GM18499 (cell line): ENCODE measurements around the gene GPC5.
"Not testable (repeated sequence)": the region's sequence is repeated elsewhere in the genome, so short reads cannot be mapped to it uniquely, and the experiment has no call there.

Experiments used
- ATAC-seq: cut with Tn5 transposase; IDR thresholded peaks from one replicate; pipeline ENCODE4 v1.9.1; 2021; ENCODE audit warnings: moderate number of reproducible peaks; ENCODE audit not compliant: insufficient read depth, unreplicated experiment

Gene GPC5

DNA sequence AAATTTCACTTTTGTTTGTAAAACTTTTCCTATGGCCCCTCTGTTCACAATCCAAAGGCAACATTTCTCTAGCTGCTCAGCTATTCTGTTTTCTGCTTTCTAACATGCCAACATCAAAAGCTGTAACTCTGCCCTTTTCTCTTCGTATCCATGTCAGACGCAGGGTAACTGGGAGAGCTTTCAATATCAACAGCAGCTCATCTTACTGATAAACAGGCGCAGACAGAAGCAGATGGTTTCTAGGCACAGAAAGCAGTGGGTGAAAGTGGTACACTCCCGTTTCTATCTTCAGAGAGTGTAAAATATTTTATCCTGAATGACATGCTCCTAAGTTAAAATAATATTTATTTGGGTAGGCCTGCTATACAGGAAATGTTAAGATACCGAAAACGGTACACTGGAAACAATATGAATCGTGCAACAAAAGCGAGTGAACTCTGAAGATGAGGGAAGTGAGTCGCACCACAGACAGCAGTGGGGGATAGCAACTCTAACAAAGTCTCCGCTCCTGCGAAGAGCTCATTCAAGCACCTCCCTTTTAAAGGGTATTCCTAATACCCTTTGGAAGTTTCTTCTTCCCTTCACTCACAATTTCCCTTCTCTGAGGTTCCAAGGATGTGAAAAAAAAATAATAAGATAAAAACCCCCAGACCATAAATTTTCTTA is 798.3 kb downstream of the GPC5 start:
- no peak for ATAC-seq

DNA sequence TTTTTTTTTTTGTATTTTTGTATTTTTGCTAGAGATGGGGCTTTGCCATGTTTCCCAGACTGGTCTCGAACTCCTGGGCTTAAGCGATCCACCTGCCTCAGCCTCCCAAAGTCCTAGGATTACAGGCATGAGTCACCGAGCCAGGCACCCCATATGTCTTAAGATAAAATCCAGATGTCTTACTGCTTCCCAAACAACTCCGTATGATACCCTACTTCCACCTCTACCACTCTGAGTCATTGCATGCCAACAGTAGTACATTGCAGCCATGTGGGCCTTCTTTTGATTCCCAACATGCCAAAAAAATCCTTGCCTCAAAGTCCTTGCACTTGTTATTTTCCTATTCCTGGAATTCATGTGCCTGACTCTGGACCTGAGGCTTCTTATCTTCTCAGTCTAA is 799.2 kb downstream of the GPC5 start:
- no peak for ATAC-seq

DNA sequence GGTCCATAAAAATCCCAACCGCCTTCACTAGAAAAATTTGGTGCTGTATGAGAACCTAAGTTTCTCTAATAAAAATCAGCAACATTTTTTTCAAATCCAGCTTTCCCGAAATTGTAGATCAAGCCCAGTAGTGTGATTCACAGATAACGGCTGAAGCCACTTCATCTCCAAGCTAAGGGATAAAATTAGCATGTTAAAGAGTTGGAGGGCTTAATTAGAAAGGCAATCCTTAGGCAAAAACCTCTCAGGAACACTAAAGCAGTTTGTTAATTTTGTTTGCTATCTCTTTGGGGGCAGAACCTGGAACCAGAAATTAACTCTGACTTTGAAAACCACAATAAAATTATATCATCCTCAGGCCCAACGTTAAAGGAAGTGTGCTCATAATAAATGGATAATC is 820.2 kb downstream of the GPC5 start:
- no peak for ATAC-seq

DNA sequence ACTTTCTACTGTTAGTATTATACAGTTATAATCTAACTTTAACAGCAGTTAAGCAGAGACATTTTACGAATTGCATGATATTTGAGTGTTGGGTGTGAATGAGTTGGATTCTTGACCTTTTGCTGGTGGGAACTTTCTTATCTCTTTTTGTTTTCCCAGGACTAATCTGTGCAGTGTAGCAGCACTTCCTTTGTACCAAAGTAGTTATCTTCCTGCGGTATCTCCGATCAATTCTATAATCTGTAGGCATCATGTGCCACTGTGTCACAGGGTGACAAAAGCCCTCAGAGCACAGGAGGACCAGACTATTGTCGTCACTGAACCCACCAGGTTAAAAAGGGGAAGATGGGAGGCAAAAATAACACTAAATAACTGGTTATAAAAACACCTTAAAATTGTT is 823.5 kb downstream of the GPC5 start:
- ATAC-seq: no peak

DNA sequence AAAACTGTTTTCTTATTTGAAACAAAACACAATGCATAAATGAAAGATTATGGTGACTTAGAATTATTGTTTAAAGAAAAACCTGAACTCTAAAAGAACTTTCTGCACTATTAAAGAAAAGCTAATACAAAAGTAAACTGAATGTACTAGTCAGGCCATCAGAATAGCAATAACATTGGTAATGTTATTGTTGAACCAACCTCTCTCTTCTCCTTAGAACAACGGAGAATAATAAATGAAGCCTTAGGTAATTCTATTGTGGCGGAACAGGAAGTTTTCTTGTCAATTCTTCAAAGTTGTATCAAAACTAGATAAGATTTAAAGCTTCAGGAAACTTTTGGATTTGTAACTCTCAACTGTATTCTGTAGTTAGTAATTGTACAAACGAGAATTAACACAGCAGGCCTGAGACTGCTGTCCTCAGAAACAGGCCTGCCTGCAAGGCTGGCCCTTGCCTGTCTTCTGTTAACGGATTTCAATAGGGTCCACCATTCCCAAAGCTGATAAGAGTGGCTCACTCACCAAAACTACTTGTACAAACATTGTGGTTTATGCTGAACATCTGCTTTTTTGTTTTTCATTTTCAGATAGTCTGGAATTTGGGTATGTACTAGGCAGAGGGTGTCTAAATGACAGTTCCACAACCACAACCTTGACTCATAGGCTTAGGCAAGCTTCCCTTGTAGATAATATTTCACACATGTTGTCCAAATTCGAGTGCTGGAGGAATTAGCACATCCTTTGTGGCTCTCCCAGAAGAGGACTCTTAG is 825.8 kb downstream of the GPC5 start:
- no peak for ATAC-seq

DNA sequence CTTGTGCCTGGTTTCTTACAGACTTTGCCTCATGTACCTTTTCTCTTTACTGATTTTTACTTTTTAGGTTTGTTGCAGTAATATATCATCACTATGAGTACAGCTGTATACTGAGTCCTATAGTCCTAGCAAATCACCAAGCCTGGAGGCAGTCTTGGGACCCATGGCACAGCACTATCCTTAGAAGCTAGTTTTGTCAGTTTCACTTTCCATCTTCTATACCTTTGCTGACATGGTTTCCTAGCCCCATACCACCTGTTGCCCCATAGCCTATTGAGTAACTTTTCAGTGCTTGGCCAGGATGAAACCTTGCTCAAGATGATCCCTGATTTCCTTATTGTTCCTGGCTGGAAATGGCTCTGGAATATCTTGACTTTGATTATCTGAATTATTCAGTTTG is 826.4 kb downstream of the GPC5 start:
- ATAC-seq: no peak

DNA sequence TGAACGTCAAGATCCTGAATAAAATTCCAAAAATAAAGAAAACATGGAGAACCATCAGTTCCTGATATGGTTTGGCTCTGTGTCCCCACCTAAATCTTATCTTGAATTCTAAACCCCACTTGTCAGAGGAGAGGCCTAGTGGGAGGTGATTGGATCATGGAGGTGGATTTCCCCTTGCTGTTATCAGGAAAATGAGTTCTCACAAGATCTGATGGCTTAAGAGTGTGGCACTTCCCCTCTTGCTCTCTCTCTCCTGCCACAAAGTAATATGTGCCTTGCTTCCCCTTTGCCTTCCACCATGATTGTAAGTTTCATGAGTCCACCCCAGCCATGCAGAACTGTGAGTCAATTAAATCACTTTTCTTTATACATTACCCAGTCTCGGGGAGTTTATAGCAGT is 827.4 kb downstream of the GPC5 start:
- ATAC-seq: no peak

DNA sequence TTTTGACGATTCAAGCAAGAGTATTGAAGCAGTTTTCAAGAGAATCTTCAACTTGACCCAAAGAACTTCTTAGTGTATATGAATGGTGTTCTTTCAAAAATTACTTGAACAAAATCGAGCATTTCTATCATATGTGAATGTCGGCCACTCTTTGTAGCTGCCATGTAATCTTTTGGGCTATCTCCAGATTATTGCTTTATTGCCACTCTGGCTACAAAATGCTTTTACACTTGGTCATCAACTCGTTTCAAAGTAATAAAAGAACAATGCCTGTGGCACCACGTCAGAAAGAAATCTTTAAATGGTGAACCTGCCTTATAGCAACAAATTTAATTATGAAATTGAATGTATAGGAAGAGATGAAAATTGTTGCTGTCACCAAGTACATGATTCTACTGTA is 834.5 kb downstream of the GPC5 start:
- ATAC-seq: no peak

DNA sequence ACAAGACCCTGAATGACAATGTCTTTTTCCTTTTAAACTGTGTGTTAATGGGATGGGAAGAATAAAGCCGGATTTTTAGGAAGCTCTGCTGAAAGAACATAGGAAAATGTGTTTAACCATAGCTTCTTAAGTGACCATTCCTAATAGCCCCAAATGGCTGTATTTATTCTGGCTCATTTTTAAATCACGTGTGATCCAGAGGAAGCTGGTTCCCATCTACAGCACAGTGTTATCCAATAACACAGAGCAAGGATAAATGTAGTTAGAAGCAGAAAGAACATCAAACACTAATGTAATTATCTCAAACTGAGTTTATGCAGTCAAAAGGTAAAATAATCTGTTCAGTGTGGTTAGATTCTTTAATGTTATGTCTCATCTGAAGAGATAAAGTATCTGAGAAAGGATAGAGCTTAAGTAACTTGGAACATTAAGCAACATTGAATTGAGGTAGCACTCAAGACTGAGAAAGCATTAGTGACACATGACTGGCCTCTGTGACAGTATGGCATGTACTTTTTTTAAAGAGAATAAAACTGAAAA is 853.3 kb downstream of the GPC5 start:
- ATAC-seq: no peak

DNA sequence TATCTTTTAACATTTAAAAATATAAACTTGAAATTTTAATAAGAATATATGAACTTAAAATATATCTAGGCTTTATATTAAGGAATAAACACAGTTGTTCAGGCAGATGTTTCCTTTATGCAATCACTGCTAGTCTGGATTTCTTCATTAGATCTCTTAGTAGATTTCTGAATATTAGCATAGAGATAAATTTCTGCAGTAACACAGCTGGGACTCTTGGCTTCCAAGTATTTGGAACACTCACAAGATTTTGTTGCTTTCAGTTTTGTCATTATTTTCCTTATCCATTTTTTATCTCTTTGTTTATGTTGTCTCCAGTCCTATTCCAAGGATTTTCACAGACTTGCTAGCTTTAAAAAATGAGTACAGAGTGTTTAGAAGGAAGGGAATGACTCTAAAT is 857.1 kb downstream of the GPC5 start:
- no peak for ATAC-seq

DNA sequence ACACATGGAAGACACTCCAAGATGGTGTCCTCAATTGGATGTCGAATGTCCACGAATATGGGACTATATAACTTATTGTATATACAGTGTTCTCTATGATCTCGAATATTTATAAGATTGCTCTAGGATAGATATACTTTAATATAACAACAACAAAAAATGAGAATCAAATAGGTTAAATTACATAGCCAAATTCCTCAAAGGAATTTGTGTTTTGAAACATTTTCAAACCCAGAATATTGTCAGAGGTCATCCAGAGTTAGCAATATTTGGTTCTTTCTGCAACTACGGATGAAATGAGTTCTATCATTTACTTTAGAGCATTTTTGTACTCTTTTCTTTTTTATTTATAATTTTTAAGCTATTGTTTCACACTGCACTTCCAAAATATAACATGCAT is 857.8 kb downstream of the GPC5 start:
- ATAC-seq: no peak

DNA sequence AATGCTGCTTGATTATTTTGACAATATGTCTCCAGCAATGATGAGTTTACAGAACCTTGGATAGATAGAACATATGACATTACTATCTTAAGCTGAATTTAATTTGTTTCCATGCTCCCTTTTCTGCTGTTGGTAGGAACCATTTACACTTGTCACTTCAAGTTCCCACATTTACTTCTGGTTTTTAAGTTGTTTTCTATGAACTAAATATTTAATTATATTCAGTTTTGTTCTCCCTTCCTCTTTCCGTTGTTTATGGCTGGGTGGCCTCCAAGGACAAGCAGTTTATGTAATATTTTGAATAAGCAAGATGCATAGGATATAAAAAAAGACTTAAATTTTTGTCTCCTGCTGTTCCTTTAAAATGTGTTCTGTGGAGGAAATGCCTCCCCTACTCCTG is 860.6 kb downstream of the GPC5 start:
- no peak for ATAC-seq

DNA sequence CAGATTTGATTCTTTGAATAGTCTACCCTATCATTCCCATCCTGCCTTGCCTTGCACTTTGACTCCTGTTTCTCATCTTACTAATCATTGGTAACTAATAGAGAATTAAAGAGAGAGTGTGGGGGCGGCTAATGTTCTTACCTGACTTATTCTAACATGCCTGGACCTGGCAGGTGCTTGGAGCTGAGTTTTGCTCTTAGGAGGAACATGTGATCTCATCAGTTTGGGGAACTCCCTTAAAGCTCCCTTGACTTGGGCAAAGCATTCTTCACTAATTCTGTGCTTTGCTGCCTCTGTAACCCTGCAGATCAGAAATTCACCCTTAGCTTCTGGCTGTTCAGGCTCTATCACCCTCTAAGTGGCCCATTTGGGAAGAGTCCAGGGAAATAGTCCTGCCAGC is 861.1 kb downstream of the GPC5 start:
- ATAC-seq: no peak

DNA sequence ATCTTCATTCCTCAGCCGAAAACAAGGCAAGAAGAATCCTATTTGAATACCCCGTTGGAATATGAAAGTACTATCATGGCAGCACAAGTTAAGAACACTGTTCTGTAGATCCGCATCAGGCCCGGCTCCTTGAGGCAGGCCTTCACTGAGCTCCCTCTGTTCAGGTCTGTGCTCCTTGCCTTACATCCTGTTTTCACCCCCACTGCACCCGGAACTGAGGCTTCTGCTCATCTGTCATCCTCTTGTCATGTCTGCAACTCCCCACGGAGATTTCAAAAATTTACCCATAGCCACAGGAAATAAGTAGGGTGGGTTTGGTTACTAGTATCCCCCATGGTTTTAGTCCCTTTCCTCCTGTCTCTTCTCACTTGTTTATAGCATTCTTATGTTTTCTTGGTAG is 861.9 kb downstream of the GPC5 start:
- no peak for ATAC-seq

DNA sequence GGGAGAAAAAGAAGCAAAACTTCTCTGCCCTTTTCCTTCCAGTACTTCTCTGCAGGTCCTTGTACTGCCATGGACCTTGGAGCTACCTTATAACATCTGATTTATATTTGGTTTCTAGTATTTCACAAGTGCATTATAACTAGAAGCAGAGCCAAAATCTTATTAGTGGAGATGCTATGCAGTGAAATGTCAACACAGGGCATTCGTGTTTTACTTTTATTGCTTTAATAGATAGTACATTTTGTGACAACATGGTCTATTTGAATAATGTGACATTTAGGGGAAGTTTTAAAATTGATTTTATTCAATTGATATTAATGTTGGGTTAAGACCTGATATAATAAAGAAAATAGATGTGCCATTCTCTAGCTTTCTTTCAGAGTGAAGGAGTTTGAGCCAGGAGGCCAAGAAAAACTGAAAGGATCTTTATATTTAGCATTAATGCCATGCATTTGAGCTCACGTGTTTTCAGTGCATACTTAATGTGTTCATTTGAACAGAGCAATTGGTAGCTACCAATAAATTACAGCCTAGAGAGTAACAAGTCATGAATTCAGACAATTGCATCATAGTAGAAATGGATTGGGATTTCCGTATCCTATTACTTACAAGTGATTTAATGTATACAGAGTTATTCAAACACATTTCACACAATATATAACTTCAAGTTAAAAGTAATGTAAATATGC is 863.8 kb downstream of the GPC5 start:
- no peak for ATAC-seq

DNA sequence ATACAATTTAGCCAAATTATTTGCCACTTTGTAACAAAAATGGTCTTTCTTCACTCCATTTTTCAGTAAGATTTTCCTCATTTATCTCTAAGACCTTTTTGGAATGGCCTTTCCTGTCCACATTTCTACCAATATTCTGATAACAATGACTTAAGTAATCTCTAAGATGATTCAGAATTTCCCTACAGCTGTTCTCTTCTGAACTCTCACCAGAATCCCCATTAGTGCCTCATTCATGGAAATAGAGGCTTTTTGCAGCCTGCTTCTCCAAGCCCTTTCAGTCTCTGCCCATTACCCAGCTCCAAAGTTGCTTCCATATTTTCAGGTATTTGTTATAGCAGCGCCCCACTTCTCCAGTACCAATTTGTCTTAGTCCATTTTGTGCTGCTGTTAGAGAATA is 867.0 kb downstream of the GPC5 start:
- ATAC-seq: no peak

DNA sequence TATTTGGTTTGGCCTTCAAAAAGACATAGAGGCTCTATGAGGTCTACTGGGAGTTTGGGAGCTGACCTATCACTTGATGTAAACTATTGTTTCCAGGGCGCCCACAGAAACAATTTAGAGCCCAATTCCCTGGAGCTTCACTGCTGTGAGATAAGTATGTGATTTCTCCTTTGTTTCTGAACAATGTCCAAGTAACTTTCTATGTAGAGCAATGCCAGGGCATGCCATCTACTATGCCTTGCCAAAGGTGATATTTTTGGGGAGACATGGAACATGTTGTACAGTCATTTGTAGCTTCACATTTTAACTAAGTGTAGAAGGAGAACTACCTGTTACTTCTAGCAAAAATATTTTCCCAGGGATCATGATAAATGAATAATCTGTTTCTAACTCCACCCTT is 872.6 kb downstream of the GPC5 start:
- ATAC-seq: no peak

DNA sequence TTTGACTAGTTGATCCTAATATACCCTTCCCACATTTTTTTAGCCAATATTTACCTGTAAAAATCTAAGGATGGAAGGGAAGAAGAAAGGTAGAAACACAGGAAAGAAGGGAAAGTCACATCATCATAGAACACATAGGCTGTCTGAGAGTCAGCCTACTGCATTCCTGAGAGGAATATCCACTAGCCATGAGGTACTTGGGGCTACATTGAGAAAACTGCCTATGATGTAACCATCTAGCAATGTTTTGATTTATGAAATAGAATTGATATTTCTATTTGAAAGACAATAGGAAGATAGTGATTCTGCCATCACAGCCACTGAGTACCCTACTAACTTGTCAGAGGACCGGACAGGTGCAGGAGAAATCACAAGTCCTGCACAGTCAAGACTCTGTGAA is 873.8 kb downstream of the GPC5 start:
- no peak for ATAC-seq

DNA sequence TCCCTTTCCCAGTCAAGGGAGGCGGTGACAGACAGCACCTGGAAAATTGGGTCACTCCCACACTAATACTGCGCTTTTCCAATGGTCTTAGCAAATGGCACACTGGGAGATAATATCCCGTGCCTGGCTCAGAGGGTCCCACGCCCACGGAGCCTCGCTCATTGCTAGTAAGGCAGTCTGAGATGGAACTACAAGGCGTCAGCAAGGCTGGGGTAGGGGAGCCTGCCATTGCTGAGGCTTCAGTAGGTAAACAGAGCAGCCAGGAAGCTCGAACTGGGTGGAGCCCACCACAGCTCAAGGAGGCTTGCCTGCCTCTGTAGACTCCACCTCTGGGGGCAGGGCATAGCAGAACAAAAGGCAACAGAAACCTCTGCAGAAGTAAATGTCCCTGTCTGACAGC is 882.6 kb downstream of the GPC5 start:
- not testable (repeated sequence) for ATAC-seq

DNA sequence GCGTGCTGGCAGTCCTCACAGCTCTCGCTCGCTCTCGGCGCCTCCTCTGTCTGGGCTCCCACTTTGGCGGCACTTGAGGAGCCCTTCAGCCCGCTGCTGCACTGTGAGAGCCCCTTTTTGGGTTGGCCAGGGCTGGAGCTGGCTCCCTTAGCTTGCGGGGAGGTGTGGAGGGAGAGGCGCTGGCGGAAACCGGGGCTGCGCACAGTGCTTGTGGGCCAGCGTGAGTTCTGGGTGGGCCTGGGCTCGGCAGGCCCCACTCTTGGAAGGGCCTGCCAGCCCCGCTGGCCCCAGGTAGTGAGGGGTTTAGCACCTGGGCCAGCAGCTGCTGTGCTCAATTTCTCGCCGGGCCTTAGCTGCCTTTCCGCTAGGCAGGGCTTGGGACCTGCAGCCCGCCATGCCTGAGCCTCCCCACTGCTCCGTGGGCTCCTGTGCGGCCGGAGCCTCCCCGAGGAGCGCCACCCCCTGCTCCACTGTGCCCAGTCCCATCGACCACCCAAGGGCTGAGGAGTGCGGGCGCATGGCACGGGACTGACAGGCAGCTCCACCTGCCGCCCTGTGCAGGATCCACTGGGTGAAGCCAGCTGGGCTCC is 892.4 kb downstream of the GPC5 start:
- ATAC-seq: not testable (repeated sequence)

DNA sequence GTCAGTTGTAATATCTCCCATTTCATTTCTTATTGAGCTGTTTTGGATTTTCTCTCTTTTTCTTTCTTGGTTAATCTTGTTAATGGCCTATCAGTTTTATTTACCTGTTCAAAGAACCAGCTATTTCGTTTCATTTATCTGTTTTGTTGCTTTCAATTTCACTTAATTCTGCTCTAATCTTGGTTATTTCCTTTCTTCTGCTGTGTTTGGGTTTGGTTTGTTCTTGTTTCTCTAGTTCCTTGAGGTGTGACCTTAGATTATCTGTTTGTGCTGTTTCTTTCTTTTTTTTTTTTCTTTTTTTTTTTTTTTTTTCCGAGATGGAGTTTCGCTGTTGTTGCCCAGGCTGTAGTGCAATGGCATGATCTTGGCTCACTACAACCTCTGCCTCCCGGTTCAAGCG is 896.1 kb downstream of the GPC5 start:
- not testable (repeated sequence) for ATAC-seq
